HG02610 (cell line): ENCODE measurements around the gene CPT1B.

ENCODE experiments used
- ATAC-seq: cut with Tn5 transposase; IDR thresholded peaks from one replicate; pipeline ENCODE4 v1.9.1; 2021; ENCODE audit warnings: mild to moderate bottlenecking, moderate library complexity; ENCODE audit not compliant: unreplicated experiment

Gene CPT1B

GRCh38 chr22:50571264-50572175 lies 6.7 kb downstream of the CPT1B start:
- no peak for ATAC-seq

- ATAC-seq = no peak
Observed at GRCh38 chr22:50570861-50571260, 7.4 kb downstream of the CPT1B start.

DNA sequence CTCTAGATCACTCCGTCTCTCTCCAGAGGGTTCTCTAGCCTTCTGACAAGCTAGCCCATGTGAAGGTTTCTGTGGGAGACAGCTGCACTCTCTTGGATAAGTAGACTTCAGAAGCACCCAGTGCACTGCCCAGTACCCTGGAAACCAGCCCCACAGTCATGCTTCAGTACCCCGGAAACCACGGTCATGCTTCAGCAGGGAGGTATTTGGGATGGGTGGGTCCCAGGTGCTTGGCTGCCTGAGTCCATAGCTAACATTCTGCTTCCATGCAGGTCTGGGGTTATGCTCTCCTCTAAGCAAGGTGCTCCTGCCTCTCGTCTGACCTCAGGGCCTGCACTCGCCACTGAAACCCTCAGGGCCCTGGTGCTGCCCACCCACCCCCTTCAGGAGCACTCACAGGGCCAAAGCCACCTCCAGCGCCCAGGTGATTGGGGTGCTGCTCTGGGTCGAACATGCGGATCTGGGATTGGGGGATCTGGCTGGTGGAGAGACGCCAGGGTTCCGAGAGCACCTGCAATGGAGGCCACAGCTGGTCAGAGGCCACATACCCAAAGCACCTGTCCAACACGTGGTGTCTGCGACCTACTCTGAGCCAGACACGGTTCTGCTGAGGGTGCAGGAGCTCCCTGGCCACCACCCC lies 8.2 kb downstream of the CPT1B start:
- no peak for ATAC-seq

DNA sequence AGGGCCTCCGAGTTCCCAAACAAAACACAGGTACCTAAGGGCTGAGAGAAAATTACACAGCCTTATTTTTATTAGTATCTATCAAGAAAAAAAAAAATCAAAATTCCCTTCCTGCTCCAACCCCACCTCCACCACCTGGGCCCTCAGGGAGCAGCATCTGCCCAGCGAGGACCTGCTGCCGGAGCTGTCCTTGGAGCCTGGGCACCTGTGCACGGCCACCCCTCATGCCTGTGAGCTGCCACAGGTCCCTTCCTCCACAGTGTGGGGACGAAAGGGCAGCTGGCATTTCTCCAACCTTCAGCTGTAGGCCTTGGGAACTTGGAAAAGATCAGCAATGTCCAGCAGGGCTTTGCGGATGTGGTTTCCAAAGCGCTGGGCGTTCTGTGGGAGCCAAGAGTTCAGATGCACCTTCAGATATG lies 9.2 kb downstream of the CPT1B start:
- no peak for ATAC-seq

DNA sequence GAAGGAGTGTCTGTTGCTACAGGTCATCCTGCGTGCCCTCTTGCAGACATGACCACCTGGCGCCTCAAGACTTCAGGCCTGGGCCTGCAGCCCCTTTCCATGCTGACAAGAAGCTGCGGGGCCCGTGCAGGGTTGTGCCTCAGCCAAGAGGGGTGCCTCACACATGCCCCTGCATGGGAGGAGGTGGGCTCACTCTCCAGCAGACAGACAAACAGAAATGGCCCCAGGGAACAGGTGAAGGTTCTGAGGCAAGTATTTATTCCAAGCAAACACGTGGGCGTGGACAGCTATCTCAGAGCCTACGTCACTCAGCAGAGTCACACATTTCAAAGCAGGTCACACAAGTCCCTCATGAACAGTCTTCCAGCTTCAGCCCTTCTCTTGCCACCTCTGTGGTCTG lies 9.6 kb downstream of the CPT1B start:
- no peak for ATAC-seq

- no peak for ATAC-seq
Observed at GRCh38 chr22:50567721-50568252, 10.4 kb downstream of the CPT1B start.

- no peak for ATAC-seq
Observed at GRCh38 chr22:50564289-50564688, 13.9 kb downstream of the CPT1B start.

GRCh38 chr22:50563413-50564160 lies 14.6 kb downstream of the CPT1B start:
- no peak for ATAC-seq

DNA sequence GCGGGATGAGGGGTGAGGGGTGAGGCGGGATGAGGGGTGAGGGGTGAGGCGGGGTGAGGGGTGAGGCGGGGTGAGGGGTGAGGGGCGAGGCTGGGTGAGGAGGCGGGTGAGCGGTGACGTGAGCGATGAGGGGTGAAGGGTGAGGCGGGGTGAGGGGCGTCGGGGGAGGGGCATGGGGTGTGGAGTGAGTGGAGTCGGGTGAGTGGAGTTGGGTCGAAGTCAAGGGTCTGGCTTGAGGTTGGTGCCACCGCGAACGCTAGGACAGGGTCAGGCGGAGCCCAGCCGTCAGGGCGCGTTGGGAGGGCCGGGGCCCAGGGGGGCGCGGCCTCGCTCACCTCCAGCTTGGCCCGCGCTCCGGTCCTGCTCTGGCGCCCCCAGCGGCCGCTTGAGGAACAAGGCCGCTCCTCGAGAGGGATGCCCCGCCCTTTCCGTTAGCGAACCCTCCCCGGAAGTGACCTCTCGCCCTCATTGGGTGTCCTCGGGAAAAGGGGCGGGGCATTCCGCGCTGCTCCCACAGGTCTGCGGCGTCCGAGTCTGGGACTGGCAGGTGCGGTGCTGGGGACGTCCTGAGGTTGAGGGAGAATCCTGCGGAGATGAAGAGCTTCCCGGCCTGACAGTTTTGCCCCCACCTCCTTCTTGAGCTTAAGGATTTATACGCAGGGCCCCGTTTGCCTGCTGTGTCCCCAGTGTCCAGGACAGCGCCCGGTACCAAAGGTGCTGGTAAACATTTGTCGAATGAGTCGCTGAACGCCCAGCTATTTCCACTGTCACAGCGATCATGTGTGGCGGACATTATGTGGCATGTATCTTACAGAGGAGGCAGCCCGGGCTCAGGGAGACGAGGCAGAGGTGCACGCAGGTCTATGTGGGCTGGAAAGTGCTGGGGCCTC lies 15.5 kb downstream of the CPT1B start, which contains the start of gene SYCE3:
Gene SYCE3 (minus strand): TSS at position 397 of the 890 bp plus-strand sequence. CDS start 6,514 bp downstream, outside the sequence.
- ATAC-seq = peak; percentile 88

DNA sequence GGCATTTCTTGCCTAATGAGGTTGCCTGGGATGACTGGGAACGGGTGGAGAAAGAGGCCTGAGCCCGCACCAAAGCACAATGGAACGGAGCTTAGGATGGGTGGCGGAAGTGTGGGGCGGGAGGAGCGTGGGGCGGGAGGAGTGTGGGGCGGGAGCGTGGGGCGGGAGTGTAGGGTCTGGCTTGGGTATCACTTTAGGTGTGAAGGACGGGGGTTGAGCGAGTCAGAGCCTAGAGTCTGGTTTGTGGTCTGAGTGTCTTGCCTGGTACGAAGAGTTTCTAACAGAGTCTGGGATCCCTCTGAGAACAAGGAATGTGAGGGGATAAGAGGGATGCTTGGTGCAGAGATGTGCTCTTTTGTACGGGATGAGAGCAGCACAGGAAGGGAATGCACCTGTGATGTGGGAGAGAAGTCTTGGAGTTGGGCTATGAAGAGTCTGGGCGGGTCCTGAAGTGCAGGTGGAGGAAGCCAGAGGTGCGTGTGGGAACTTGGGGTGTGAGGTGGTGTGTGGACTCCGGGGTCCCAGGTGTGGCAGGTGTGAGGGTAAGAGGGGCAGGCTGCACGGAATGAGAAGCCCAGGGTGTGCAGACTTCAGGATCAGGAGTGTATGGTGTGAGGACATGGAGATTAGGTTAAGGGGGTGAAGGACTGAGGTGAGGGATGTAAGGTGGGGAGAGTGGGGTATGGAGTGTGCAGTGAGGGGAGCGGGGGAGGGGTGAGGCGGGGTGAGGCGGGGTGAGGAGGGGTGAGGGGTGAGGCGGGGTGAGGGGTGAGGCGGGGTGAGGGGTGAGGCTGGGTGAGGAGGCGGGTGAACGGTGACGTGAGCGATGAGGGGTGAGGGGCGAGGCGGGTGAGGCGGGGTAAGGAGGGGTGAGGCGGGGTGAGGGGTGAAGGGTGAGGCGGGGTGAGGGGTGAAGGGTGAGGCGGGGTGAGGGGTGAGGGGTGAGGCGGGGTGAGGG lies 16.5 kb downstream of the CPT1B start:
- ATAC-seq = no peak

DNA sequence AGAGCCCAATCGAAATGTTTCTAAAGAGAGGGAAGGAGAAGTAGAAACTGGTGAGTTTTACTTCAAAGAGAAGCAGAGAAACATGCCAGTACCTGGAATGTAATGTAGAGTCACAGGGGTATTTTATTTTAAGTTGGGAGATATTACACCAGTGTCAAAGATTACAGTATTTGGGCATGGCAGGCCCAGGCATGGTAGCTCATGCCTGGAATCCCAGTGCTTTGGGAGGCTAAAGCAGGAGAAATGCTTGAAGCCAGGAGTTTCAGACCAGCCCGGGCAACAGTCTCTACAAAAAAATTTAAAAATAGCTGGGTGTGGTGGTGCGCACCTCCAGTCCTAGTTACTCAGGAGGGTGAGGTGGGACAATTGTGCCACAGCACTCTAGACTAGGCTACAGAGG lies 18.2 kb downstream of the CPT1B start:
- ATAC-seq = no peak

DNA sequence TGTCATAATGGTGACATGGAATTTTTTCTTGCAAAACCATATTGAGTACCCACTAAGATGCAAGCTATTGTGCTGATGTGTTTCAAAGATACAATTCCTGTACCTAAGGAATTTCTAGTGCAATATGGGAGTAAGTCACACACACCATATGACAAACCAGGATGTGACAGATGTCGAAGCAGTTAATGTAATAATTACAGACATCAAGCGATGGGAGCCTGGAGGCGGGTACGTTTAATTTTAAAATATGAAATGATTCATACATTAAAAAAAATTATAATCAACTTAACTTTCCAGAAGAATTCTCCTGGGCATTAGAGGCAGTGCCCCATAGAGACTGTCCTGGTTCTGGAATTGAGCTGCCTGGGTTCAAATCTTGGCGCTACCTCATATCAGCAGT lies 21.5 kb downstream of the CPT1B start:
- no peak for ATAC-seq

- no peak for ATAC-seq
Observed at GRCh38 chr22:50553310-50553709, 24.9 kb downstream of the CPT1B start.

GRCh38 chr22:50551160-50551752 lies 27.0 kb downstream of the CPT1B start:
- ATAC-seq = no peak

- ATAC-seq = no peak
Observed at GRCh38 chr22:50550395-50550794, 27.8 kb downstream of the CPT1B start.

DNA sequence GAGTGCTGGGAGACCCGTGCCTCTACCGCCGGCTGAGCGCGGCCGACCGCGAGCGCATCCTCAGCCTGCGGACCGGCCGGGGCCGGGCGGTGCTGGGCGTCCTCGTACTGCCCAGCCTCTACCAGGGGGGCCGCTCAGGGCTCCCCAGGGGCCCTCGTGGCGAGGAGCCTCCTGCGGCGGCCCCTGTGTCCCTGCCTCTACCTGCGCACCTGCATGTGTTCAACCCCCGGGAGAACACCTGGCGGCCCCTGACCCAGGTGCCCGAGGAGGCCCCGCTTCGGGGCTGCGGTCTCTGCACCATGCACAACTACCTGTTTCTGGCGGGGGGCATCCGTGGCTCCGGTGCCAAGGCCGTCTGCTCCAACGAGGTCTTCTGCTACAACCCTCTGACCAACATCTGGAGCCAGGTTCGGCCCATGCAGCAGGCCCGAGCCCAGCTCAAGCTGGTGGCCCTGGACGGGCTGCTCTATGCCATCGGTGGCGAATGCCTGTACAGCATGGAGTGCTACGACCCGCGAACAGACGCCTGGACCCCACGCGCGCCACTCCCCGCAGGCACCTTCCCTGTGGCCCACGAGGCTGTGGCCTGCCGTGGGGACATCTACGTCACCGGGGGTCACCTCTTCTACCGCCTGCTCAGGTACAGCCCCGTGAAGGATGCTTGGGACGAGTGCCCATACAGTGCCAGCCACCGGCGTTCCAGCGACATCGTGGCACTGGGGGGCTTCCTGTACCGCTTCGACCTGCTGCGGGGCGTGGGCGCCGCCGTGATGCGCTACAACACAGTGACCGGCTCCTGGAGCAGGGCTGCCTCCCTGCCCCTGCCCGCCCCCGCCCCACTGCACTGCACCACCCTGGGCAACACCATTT lies 29.1 kb downstream of the CPT1B start:
- ATAC-seq = no peak

GRCh38 chr22:50548040-50548920 lies 29.9 kb downstream of the CPT1B start:
- no peak for ATAC-seq
